ENCODE measurements around the gene S100A3.

Gene S100A3

DNA sequence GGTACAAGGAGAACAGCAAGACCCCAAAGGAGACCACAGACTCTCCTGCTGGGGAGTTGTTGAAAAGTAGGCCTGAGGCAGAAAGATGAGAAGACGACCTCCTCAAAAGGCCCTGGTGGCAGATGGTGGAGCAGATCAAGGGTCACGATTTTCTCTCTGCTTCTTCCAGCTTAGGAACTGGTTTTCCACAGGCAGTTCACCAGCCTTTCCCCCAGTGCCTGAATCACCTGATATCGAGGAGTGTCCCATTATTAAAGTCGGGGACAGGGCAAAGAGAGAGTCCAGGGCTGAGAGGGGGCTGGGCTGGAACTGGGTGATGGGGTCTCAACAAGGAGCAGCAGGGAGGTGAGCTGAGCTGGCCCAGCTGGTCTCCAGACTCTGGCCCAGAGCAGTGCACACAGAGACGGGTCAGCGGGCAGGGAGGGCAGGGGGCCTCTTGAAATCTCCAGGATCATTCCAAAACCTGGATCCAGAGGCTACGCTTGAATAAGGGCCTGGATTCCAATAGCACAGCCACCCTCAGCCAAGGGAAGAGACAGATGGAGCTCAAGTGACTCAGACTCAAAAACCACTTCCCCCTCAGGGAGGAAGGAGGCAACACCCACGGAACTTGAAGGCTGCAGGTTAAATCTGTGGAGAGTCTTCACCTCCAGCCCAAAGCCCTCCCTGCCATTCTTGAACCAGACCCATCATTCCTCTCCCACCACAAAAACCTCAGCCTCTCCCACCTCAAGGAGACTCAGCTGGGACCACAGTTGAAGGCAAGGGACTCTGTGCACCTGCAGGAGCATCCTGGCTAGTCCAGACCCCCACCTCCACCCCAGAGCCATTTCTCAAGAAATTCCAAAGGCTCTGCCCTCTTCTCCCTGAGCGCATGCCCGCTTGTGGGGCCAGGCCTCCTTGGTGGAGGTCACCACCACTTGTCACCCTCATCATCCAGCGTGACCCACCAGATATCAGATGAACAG is 8.4 kb downstream of the S100A3 start, which contains the start of gene S100A5:
Gene S100A5 (minus strand): TSS at position 541 of the 968 bp plus-strand sequence. CDS start 743 bp downstream, outside the sequence.
- H3K9me3 ChIP-seq (ENCODE audit: insufficient read depth, low read depth, low read length), result no peaks in the 10 kb centered on the region
- H3K27ac ChIP-seq (ENCODE audit: low read depth, low read length), result no peak within 1 kb of the TSS
- H3K4me3 ChIP-seq (ENCODE audit: low read length), result no peak within 1 kb of the TSS
- H3K9ac ChIP-seq (ENCODE audit: low read depth, low read length), result no peak within 1 kb of the TSS
- peaks cover 6% of the 10 kb centered on the region; the same call in 1 of the 2 replicates for H3K27me3 ChIP-seq (ENCODE audit: insufficient read depth, low read length)
- WGBS, result 85% methylated on average over 11 of the region's 11 CpGs
- peaks cover 26% of the 10 kb centered on the region for H3K4me1 ChIP-seq (ENCODE audit: insufficient read depth, low read length)
- no peaks in the 10 kb centered on the region; the same call in 1 of the 2 replicates for H3K36me3 ChIP-seq (ENCODE audit: insufficient read depth, low read length)

DNA sequence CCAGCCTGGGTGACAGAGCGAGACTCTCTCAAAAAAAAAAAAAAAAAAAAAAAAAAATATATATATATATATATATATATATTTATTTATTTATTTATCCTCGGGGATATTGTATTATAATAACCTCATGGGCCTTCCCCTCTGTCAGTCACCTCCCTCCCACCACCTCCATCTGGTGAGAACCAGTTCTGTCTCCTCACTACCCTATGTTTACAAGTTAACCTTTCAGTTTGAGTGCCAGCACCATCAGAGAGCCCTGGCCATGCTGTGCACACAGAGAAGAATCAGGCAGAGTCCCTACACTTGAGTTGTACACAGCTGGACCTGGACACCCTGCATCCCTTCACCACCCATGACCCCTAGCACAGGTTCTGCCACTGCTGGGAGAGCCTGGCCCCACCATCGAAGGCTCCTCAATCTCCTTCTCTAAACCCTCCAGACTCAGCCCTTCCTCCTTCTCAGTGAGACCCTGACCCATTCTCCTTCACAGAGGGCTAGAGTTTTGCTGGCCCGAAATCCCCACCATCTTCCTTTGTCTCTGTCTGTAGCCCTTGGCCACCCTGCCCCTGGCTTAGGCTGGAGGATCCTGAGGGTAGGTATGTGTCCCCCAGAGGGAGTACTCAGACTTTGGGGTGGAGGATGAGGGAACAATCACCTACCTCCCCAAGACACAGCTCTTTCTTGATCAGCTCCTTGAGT is 9.5 kb downstream of the S100A3 start:
- H3K27ac ChIP-seq (ENCODE audit: low read depth, low read length), result no peak overlapping the region
- peaks cover 20% of the 10 kb centered on the region for H3K4me1 ChIP-seq (ENCODE audit: insufficient read depth, low read length)

GRCh38 chr1:153538315-153538821 is 10.7 kb downstream of the S100A3 start:
- Histone ChIP-seq H3K4me1 (ENCODE audit: insufficient read depth, low read length) (peaks cover 23% of the 10 kb centered on the region), H3K27ac (ENCODE audit: low read depth, low read length) (no peak overlapping the region)

More for the DNA sequence above, 9.5 kb downstream of the S100A3 start:
- no peak overlapping the region for H3K4me3 ChIP-seq (ENCODE audit: low read length)
- no peaks in the 10 kb centered on the region for H3K9me3 ChIP-seq (ENCODE audit: insufficient read depth, low read depth, low read length)
- H3K36me3 ChIP-seq (ENCODE audit: insufficient read depth, low read length), result no peaks in the 10 kb centered on the region; the same call in 1 of the 2 replicates
- H3K27me3 ChIP-seq (ENCODE audit: insufficient read depth, low read length), result peaks cover 6% of the 10 kb centered on the region; the same call in 1 of the 2 replicates
- 95% methylated on average over 3 of the region's 4 CpGs for WGBS
- H3K9ac ChIP-seq (ENCODE audit: low read depth, low read length), result no peak overlapping the region

GRCh38 chr1:153537376-153537730 is 11.7 kb downstream of the S100A3 start:
- Histone ChIP-seq H3K36me3 (ENCODE audit: insufficient read depth, low read length) (no peaks in the 10 kb centered on the region), H3K27me3 (ENCODE audit: insufficient read depth, low read length) (peaks cover 6% of the 10 kb centered on the region; the same call in 1 of the 2 replicates), H3K4me3 (ENCODE audit: low read length) (no peak overlapping the region), H3K9ac (ENCODE audit: low read depth, low read length) (no peak overlapping the region), H3K4me1 (ENCODE audit: insufficient read depth, low read length) (peaks cover 30% of the 10 kb centered on the region), H3K9me3 (ENCODE audit: insufficient read depth, low read depth, low read length) (no peaks in the 10 kb centered on the region), H3K27ac (ENCODE audit: low read depth, low read length) (no peak overlapping the region)
- WGBS, result 94% methylated on average over 6 of the region's 6 CpGs

More at GRCh38 chr1:153538315-153538821, 10.7 kb downstream of the S100A3 start:
- no peaks in the 10 kb centered on the region for H3K9me3 ChIP-seq (ENCODE audit: insufficient read depth, low read depth, low read length)
- H3K9ac ChIP-seq (ENCODE audit: low read depth, low read length), result no peak overlapping the region
- H3K36me3 ChIP-seq (ENCODE audit: insufficient read depth, low read length), result no peaks in the 10 kb centered on the region
- 26% methylated on average over 5 of the region's 6 CpGs for WGBS
- H3K27me3 ChIP-seq (ENCODE audit: insufficient read depth, low read length), result peaks cover 6% of the 10 kb centered on the region; the same call in 1 of the 2 replicates
- no peak overlapping the region for H3K4me3 ChIP-seq (ENCODE audit: low read length)

- Histone ChIP-seq H3K4me3 (ENCODE audit: low read length) (no peak overlapping the region), H3K9ac (ENCODE audit: low read depth, low read length) (no peak overlapping the region), H3K36me3 (ENCODE audit: insufficient read depth, low read length) (no peaks in the 10 kb centered on the region), H3K9me3 (ENCODE audit: insufficient read depth, low read depth, low read length) (no peaks in the 10 kb centered on the region), H3K4me1 (ENCODE audit: insufficient read depth, low read length) (peaks cover 35% of the 10 kb centered on the region), H3K27ac (ENCODE audit: low read depth, low read length) (no peak overlapping the region), H3K27me3 (ENCODE audit: insufficient read depth, low read length) (peaks cover 6% of the 10 kb centered on the region; the same call in 1 of the 2 replicates)
- 85% methylated on average over 9 of the region's 9 CpGs for WGBS
These were observed 12.2 kb downstream of the S100A3 start for GRCh38 chr1:153536671-153537375.

GRCh38 chr1:153536012-153536670 is 12.9 kb downstream of the S100A3 start:
- Histone ChIP-seq H3K9me3 (ENCODE audit: insufficient read depth, low read depth, low read length) (no peaks in the 10 kb centered on the region), H3K4me3 (ENCODE audit: low read length) (peak overlapping the region; percentile 45), H3K9ac (ENCODE audit: low read depth, low read length) (no peak overlapping the region), H3K36me3 (ENCODE audit: insufficient read depth, low read length) (no peaks in the 10 kb centered on the region), H3K27me3 (ENCODE audit: insufficient read depth, low read length) (peaks cover 6% of the 10 kb centered on the region; the same call in 1 of the 2 replicates), H3K4me1 (ENCODE audit: insufficient read depth, low read length) (peaks cover 35% of the 10 kb centered on the region), H3K27ac (ENCODE audit: low read depth, low read length) (no peak overlapping the region)
- WGBS, result 63% methylated on average over 37 of the region's 38 CpGs

GRCh38 chr1:153535242-153536011 is 13.6 kb downstream of the S100A3 start, which contains the start of gene S100A6:
S100A6 (minus strand) TSS chr1:153535991; CDS start chr1:153535339, 652 bp downstream.
- no peaks in the 10 kb centered on the region for H3K36me3 ChIP-seq (ENCODE audit: insufficient read depth, low read length)
- H3K27me3 ChIP-seq (ENCODE audit: insufficient read depth, low read length), result peaks cover 6% of the 10 kb centered on the region; the same call in 1 of the 2 replicates
- no peaks in the 10 kb centered on the region for H3K9me3 ChIP-seq (ENCODE audit: insufficient read depth, low read depth, low read length)
- no peak within 1 kb of the TSS; the same call in 1 of the 2 replicates for H3K9ac ChIP-seq (ENCODE audit: low read depth, low read length)
- WGBS, result 70% methylated on average over 18 of the region's 18 CpGs
- no peak within 1 kb of the TSS for H3K27ac ChIP-seq (ENCODE audit: low read depth, low read length)
- H3K4me3 ChIP-seq (ENCODE audit: low read length), result peak within 1 kb of the TSS; percentile 45
- H3K4me1 ChIP-seq (ENCODE audit: insufficient read depth, low read length), result peaks cover 35% of the 10 kb centered on the region

- H3K4me1 ChIP-seq (ENCODE audit: insufficient read depth, low read length), result peaks cover 35% of the 10 kb centered on the region
- 92% methylated on average over 3 of the region's 3 CpGs for WGBS
- no peak overlapping the region for H3K9ac ChIP-seq (ENCODE audit: low read depth, low read length)
- H3K27ac ChIP-seq (ENCODE audit: low read depth, low read length), result no peak overlapping the region
- H3K9me3 ChIP-seq (ENCODE audit: insufficient read depth, low read depth, low read length), result no peaks in the 10 kb centered on the region
- H3K27me3 ChIP-seq (ENCODE audit: insufficient read depth, low read length), result peaks cover 6% of the 10 kb centered on the region; the same call in 1 of the 2 replicates
- peak overlapping the region; percentile 25; the same call in 1 of the 2 replicates for H3K4me3 ChIP-seq (ENCODE audit: low read length)
- no peaks in the 10 kb centered on the region for H3K36me3 ChIP-seq (ENCODE audit: insufficient read depth, low read length)
These were observed 14.2 kb downstream of the S100A3 start for GRCh38 chr1:153534925-153535241.

GRCh38 chr1:153534226-153534924 is 14.7 kb downstream of the S100A3 start:
- H3K27me3 ChIP-seq (ENCODE audit: insufficient read depth, low read length), result peaks cover 6% of the 10 kb centered on the region; the same call in 1 of the 2 replicates
- no peak overlapping the region for H3K27ac ChIP-seq (ENCODE audit: low read depth, low read length)
- H3K36me3 ChIP-seq (ENCODE audit: insufficient read depth, low read length), result no peaks in the 10 kb centered on the region
- 90% methylated on average over 7 of the region's 7 CpGs for WGBS
- no peaks in the 10 kb centered on the region for H3K9me3 ChIP-seq (ENCODE audit: insufficient read depth, low read depth, low read length)
- H3K9ac ChIP-seq (ENCODE audit: low read depth, low read length), result no peak overlapping the region
- H3K4me1 ChIP-seq (ENCODE audit: insufficient read depth, low read length), result peaks cover 35% of the 10 kb centered on the region
- no peak overlapping the region for H3K4me3 ChIP-seq (ENCODE audit: low read length)

All from HUES64 (cell line).